ENCODE measurements around the gene ZNF205. TPM values are rescaled to one million over a fixed set of nuclear protein-coding genes. Genes with fewer than 3 reads are reported as not detected.

Gene ZNF205
- total and polyA plus RNA-seq, 9 of the 15 experiments (the other 6 are each of a cell fraction or from before 2014, with no cell fraction given), result 2.4 to 11.8 (median 5.1) TPM; not detected in 2

DNA sequence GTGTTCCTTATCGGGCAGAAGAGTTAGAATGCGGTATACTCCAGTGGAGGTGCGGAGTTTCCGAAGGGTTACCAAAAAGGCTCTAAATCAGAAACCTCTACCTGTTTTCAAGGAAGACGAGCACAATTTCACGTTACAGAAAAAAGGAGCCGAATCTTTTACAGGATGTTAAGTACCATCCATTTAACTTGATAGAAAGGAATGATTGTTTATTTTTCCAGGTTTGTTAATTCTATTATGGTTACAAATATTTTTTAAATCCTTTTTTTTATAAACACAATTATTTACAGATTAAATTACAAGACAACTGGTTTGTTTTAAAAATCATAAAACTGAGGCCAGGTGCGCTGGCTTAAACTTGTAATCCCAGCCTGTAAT is 40.6 kb downstream of the ZNF205 start (continued):
- TF ChIP-seq ILF3 (IDR thresholded peaks at IDR 0.05; ENCODE audit: borderline replicate concordance) (0 out of 2 replicates have a peak, but pooled peaks have one; percentile 51), NFYB (IDR thresholded peaks at IDR 0.05; ENCODE audit: extremely low read depth, insufficient read length) (no peak), HNRNPLL (IDR thresholded peaks at IDR 0.05; ENCODE audit: low read depth, low read length, poor library complexity, severe bottlenecking) (peak; percentile 96), GABPB2 (CRISPR knock-in tag; conservative IDR thresholded peaks at IDR 0.05) (peak; percentile 66; the same call in 1 of the 2 replicates), ARNT (IDR thresholded peaks at IDR 0.05) (0 out of 4 replicates have a peak, but pooled peaks of 1 of the 2 experiments have one; percentile 7), TAF15 (IDR thresholded peaks at IDR 0.05; ENCODE audit: low read depth, low read length) (no peak), GATAD2B (IDR thresholded peaks at IDR 0.05; ENCODE audit: borderline replicate concordance) (peak; percentile 38; the same call in 1 of the 2 replicates), ZNF584 (CRISPR knock-in tag; IDR thresholded peaks at IDR 0.05; ENCODE audit: low read depth) (peak; percentile 74; the same call in 1 of the 2 replicates), LEF1 (IDR thresholded peaks at IDR 0.05) (no peak), PHF21A (IDR thresholded peaks at IDR 0.05; ENCODE audit: borderline replicate concordance, low read depth) (peak; percentile 68; the same call in 1 of the 2 replicates), JUND (IDR thresholded peaks at IDR 0.05; ENCODE audit: borderline replicate concordance, low read depth, low read length) (no peak), JUND (tag; IDR thresholded peaks at IDR 0.05; ENCODE audit: borderline replicate concordance, low read depth, low read length) (no peak), TAF1 (IDR thresholded peaks at IDR 0.05; ENCODE audit: control insufficient read depth, extremely low read depth, insufficient read depth, low read length, severe bottlenecking) (no peak), ZNF655 (CRISPR knock-in tag; IDR thresholded peaks at IDR 0.05) (peak; percentile 44; the same call in 1 of the 2 replicates), SRF (CRISPR knock-in tag; IDR thresholded peaks at IDR 0.05) (peak in 1 of 2 experiments; percentile 46; a peak in 1 of 4 replicates), ZSCAN29 (IDR thresholded peaks at IDR 0.05) (peak; percentile 96), ZBTB7A (IDR thresholded peaks at IDR 0.05; ENCODE audit: borderline replicate concordance, control insufficient read depth, low read depth, low read length) (no peak), ELF4 (CRISPR knock-in tag; IDR thresholded peaks at IDR 0.05) (peak; percentile 50), GATAD2A (IDR thresholded peaks at IDR 0.05) (0 out of 2 replicates have a peak, but pooled peaks have one; percentile 35), ZNF174 (CRISPR knock-in tag; IDR thresholded peaks at IDR 0.05) (0 out of 2 replicates have a peak, but pooled peaks have one; percentile 60), ZNF77 (CRISPR knock-in tag; IDR thresholded peaks at IDR 0.05) (0 out of 2 replicates have a peak, but pooled peaks have one; percentile 23), ELF2 (CRISPR knock-in tag; IDR thresholded peaks at IDR 0.05) (0 out of 2 replicates have a peak, but pooled peaks have one; percentile 60), RB1 (IDR thresholded peaks at IDR 0.05; ENCODE audit: low read depth) (no peak), RBM34 (IDR thresholded peaks at IDR 0.05; ENCODE audit: borderline replicate concordance, insufficient read depth, low read length) (no peak), ZNF197 (CRISPR knock-in tag; IDR thresholded peaks at IDR 0.05; ENCODE audit: low read depth) (0 out of 2 replicates have a peak, but pooled peaks have one; percentile 16), HEY1 (CRISPR knock-in tag; IDR thresholded peaks at IDR 0.05; ENCODE audit: borderline replicate concordance) (peak; percentile 85; the same call in 1 of the 2 replicates)
- TF ChIP-seq, protein P1, sequence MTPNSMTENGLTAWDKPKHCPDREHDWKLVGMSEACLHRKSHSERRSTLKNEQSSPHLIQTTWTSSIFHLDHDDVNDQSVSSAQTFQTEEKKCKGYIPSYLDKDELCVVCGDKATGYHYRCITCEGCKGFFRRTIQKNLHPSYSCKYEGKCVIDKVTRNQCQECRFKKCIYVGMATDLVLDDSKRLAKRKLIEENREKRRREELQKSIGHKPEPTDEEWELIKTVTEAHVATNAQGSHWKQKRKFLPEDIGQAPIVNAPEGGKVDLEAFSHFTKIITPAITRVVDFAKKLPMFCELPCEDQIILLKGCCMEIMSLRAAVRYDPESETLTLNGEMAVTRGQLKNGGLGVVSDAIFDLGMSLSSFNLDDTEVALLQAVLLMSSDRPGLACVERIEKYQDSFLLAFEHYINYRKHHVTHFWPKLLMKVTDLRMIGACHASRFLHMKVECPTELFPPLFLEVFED (CRISPR knock-in tag; conservative IDR thresholded peaks at IDR 0.05), result peak; percentile 70; the same call in 1 of the 2 replicates
- TF ChIP-seq, protein P2, sequence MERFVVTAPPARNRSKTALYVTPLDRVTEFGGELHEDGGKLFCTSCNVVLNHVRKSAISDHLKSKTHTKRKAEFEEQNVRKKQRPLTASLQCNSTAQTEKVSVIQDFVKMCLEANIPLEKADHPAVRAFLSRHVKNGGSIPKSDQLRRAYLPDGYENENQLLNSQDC (CRISPR knock-in tag; IDR thresholded peaks at IDR 0.05), result 0 out of 2 replicates have a peak, but pooled peaks have one; percentile 18
